Esophagus squamous epithelium (tissue), 4 donors: ENCODE measurements around the gene SOX12.

Source experiments
- POLR2A ChIP-seq, 4 donors: fragments of 450-650 bp; IDR thresholded peaks; one replicate each; pipeline ENCODE4 v1.6.1; 2017; ENCODE audit warnings: antibody characterized with exemption in 4 of 4, mild to moderate bottlenecking in 4 of 4, moderate library complexity in 3 of 4
- TF ChIP-seq, protein P1 (sequence below), 6 experiments: fragments of 450-650 bp in 4 of 6; fragments of 200-600 bp in 2 of 6; sonication (generic) in 2 of 6; IDR thresholded peaks; one replicate each; pipeline ENCODE4 v1.5.1; 2016 to 2019; ENCODE audit warnings: antibody characterized with exemption in 6 of 6, mild to moderate bottlenecking in 4 of 6, moderate library complexity in 4 of 6

DNA sequence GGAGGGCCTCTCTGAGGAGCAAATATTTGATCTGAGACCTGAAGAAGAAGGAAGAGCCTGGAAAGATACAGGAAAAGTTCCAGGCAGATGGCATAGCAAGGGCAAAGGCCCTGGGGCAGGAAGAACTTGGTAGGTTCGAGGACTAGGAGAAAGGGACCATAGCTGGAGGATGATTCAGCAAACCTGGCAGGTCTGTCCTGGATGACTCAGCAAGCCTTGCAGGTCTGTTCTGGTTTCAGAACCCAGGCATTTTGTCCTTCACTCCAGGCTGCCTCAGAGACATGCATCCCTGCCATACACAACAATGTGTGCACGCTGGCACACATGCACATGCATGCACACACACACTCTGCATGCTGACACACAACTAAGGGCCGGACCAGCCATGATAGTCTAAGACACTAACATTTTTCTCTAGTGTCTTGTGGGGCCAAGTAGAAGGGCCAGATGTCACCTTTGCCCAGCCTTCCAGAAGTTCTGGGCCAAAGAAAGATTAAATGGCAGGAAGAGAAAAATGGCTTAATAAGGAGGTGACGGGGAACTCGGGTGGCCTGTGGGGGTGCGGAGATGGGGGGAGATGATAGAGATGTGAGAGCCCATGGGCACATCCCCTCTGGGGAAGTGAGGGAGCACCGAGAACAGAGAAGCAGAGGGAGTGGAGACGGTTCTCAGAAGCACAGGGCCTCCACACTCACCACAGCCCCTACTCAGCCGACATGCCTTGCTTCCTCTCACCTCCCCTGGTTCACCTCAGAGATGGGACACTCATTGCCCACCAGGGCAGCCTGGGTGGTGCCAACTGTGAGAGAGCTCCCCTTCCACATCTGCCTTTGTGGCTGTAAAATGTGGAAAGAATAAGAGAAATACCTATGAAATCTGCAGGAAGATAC, 39.8 kb downstream of the SOX12 start:
- TF ChIP-seq, protein P1, sequence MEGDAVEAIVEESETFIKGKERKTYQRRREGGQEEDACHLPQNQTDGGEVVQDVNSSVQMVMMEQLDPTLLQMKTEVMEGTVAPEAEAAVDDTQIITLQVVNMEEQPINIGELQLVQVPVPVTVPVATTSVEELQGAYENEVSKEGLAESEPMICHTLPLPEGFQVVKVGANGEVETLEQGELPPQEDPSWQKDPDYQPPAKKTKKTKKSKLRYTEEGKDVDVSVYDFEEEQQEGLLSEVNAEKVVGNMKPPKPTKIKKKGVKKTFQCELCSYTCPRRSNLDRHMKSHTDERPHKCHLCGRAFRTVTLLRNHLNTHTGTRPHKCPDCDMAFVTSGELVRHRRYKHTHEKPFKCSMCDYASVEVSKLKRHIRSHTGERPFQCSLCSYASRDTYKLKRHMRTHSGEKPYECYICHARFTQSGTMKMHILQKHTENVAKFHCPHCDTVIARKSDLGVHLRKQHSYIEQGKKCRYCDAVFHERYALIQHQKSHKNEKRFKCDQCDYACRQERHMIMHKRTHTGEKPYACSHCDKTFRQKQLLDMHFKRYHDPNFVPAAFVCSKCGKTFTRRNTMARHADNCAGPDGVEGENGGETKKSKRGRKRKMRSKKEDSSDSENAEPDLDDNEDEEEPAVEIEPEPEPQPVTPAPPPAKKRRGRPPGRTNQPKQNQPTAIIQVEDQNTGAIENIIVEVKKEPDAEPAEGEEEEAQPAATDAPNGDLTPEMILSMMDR (IDR thresholded peaks at IDR 0.05) = no peak
- TF ChIP-seq POLR2A (IDR thresholded peaks at IDR 0.05) = no peak
